Ovary (tissue), 3 donors: ENCODE results near the gene MBD3.

Experiments used
- CTCF ChIP-seq, 3 donors: fragments of 450-650 bp in 2 of 3; fragments of 200-600 bp in 1 of 3; IDR thresholded peaks; one replicate each; pipeline versions ENCODE4 v1.5.1 to v1.8.0; 2016 to 2022; ENCODE audit warnings: antibody characterized with exemption in 3 of 3, mild to moderate bottlenecking in 1 of 3
- POLR2A ChIP-seq: fragments of 450-650 bp; IDR thresholded peaks from one replicate; pipeline ENCODE4 v1.6.1; 2017; ENCODE audit warnings: antibody characterized with exemption, mild to moderate bottlenecking, moderate library complexity
- donor health status: DM: no; HTN: no; CAD: no.

DNA sequence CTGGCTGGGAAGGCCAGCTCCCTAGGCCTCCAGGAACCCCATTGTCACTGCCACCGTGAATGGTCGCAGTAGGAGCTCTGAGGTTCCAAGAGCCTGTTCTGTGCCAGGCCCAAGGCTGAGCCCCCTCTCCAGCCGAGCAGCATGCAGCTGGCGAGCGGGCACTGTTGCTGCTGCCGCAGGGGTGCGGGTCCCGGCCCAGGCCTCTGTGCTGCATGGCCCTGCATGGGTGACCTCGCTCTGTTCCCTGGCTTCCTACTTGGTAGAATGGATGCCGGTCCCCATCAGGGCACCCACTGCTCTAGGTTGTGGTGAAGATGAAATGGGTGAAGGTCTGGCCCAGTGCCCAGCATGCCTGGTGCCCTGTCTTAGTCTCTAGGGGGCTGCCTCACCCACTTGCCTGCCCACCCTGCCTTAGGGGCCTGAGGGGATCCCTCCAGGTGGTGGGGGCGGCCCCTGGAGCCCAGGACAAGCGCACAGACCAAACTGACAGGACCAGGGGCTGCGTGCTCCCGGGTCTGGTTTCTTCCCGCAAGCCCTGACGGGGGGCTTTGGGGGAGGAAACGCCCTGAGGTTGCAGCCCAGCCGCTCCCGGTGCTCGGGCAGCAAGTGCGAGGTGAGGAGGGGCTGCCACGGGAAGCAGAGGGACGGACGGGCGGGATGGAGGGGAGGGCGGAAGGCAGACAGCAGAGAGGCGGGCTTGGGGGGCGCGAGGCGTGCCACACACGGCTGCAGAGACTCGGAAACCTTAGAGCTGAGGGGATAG lies 21.3 kb upstream of the MBD3 start:
- TF ChIP-seq CTCF (IDR thresholded peaks at IDR 0.05) (no peak), POLR2A (no peak)
